ENCODE data around the gene LMAN1L. TPM values are rescaled to one million over a fixed set of nuclear protein-coding genes. Genes with fewer than 3 reads are reported as not detected.
A peak's percentile ranks its signal among the peaks of the same experiment; 100 is the strongest.

The LMAN1L gene
- total RNA-seq, 1 experiment from 2014 or later: not detected

DNA sequence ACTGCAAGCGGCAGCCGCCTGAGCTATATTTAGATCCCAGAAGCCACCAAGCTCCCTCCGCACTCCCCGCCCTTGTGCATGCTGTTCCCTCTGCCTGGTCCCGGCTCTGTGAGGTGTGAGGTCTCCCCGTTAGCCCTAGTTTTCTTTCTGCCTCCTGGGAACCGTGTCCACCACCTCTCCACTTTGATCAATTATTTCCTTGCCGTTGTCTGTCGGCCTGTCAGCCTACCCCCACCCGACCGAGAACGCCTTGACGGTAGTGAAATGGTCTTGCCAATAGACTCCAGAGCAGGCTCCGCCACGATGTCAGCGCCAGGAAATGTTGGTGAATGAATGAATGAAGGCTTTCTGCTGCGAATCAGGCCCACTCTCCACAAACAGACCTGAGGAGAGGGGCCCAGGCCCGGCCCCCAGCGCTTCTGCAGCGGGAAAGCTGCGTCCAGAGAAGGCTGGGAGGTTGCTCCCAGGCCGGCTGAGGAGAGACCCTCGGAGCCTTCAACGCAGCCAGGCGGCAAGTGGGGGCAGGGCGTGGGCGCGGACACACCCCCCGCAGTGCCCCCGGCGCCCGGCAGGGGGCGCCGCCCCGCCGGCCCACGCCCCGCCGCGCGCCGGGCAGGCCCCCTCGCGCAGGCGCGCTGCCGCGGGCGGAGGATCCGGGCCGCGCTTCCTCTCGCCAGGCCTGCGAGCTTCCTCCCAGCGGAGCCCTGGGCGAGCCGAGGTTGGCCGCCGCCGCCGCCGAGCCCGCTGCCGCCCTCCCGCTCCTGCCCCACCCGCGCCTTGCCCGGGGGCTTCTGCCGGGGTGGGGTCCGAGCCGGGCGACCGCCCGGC, 31.0 kb upstream of the LMAN1L start, which contains the start of gene CSK:
CSK (plus strand) TSS at position 650 of the 828 bp plus-strand sequence. CDS start 16,218 bp downstream, outside the sequence.
- Mint-ChIP-seq H3K4me3 (peak within 1 kb of the TSS; percentile 83), H3K27ac (no peak within 1 kb of the TSS), H3K27me3 (ENCODE audit: low read depth) (peaks cover 26% of the 10 kb centered on the region), H3K9me3 (no peaks in the 10 kb centered on the region), H3K4me1 (peaks cover 50% of the 10 kb centered on the region), H3K36me3 (no peaks in the 10 kb centered on the region)
- CTCF ChIA-PET: interaction anchor here (0.6 to 14.8 kb wide), 22 partner anchors 8 to 241 kb away, joined by 3 to 360 read pairs (median 3); partner anchors contain the start of genes ARID3B, CYP1A1 and SCAMP5
- ATAC-seq (peak; percentile 66), DNase-seq (ENCODE audit: low spot score) (peak; percentile 58)
- POLR2A ChIA-PET: interaction anchor here (1.7 kb wide), 1 partner anchor 21 kb away, joined by 5 read pairs; no protein-coding TSS in a partner anchor
- no peak for TF ChIP-seq MXD4 (CRISPR knock-in tag; IDR thresholded peaks at IDR 0.05; ENCODE audit: borderline replicate concordance)
- TF ChIP-seq CTCF (IDR thresholded peaks at IDR 0.05): peak; percentile 49; the same call in 1 of the 2 replicates
- 0 out of 2 replicates have a peak, but pooled peaks have one; percentile 19 for TF ChIP-seq ETV6 (CRISPR knock-in tag; IDR thresholded peaks at IDR 0.05)
- 0 out of 2 replicates have a peak, but pooled peaks have one; percentile 17 for TF ChIP-seq MAX (CRISPR knock-in tag; IDR thresholded peaks at IDR 0.05)

DNA sequence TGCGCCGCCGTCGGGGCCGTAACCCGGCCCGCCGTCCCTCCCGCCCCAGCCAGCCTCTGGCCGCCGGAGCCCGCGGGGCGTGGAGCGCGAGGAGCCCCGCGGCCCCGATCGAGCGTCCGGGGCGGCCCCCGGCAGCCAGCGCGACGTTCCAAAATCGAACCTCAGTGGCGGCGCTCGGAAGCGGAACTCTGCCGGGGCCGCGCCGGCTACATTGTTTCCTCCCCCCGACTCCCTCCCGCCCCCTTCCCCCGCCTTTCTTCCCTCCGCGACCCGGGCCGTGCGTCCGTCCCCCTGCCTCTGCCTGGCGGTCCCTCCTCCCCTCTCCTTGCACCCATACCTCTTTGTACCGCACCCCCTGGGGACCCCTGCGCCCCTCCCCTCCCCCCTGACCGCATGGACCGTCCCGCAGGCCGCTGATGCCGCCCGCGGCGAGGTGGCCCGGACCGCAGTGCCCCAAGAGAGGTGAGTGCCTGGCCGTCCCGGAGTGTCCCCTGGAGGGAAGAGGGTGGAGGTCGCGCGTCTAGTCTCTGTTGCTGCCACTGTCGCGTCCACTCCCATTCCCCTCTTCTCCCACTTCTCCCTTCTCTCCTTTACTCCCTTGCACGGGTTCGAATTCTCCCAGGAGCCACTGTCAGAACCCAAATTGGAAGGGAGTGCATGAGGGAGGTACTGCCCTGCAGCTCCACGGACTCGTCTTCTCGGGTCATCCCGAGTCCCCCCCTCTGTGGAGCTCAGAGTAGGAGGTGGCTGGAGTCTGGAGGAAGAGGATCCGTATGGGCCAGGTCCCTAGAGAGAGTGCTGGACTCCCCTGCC, 30.2 kb upstream of the LMAN1L start:
- CTCF ChIA-PET: interaction anchor here (0.6 to 14.8 kb wide), 20 partner anchors 8 to 169 kb away, joined by 3 to 360 read pairs (median 4); partner anchors contain the start of genes CPLX3, CYP1A1, FAM219B and ULK3
- H3K27ac Mint-ChIP-seq: no peak overlapping the region
- DNase-seq (ENCODE audit: low spot score): no peak
- no peak for TF ChIP-seq SMAD4 (CRISPR knock-in tag; IDR thresholded peaks at IDR 0.05)
- TF ChIP-seq JAZF1 (CRISPR knock-in tag; IDR thresholded peaks at IDR 0.05): no peak
- TF ChIP-seq SP1 (CRISPR knock-in tag; conservative IDR thresholded peaks at IDR 0.05): no peak
- TF ChIP-seq E2F1 (CRISPR knock-in tag; IDR thresholded peaks at IDR 0.05): no peak
- no peak for TF ChIP-seq E2F4 (CRISPR knock-in tag; IDR thresholded peaks at IDR 0.05; ENCODE audit: borderline replicate concordance, low read depth)
- TF ChIP-seq TEAD1 (CRISPR knock-in tag; IDR thresholded peaks at IDR 0.05): no peak
- TF ChIP-seq MLX (CRISPR knock-in tag; IDR thresholded peaks at IDR 0.05): no peak
- TF ChIP-seq MYBL2 (CRISPR knock-in tag; IDR thresholded peaks at IDR 0.05): no peak
- TF ChIP-seq ZBTB21 (CRISPR knock-in tag; IDR thresholded peaks at IDR 0.05; ENCODE audit: borderline replicate concordance): no peak
- TF ChIP-seq, protein P1, sequence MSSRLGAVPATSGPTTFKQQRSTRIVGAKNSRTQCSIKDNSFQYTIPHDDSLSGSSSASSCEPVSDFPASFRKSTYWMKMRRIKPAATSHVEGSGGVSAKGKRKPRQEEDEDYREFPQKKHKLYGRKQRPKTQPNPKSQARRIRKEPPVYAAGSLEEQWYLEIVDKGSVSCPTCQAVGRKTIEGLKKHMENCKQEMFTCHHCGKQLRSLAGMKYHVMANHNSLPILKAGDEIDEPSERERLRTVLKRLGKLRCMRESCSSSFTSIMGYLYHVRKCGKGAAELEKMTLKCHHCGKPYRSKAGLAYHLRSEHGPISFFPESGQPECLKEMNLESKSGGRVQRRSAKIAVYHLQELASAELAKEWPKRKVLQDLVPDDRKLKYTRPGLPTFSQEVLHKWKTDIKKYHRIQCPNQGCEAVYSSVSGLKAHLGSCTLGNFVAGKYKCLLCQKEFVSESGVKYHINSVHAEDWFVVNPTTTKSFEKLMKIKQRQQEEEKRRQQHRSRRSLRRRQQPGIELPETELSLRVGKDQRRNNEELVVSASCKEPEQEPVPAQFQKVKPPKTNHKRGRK (CRISPR knock-in tag; IDR thresholded peaks at IDR 0.05; ENCODE audit: borderline replicate concordance): no peak
- TF ChIP-seq, protein P2, sequence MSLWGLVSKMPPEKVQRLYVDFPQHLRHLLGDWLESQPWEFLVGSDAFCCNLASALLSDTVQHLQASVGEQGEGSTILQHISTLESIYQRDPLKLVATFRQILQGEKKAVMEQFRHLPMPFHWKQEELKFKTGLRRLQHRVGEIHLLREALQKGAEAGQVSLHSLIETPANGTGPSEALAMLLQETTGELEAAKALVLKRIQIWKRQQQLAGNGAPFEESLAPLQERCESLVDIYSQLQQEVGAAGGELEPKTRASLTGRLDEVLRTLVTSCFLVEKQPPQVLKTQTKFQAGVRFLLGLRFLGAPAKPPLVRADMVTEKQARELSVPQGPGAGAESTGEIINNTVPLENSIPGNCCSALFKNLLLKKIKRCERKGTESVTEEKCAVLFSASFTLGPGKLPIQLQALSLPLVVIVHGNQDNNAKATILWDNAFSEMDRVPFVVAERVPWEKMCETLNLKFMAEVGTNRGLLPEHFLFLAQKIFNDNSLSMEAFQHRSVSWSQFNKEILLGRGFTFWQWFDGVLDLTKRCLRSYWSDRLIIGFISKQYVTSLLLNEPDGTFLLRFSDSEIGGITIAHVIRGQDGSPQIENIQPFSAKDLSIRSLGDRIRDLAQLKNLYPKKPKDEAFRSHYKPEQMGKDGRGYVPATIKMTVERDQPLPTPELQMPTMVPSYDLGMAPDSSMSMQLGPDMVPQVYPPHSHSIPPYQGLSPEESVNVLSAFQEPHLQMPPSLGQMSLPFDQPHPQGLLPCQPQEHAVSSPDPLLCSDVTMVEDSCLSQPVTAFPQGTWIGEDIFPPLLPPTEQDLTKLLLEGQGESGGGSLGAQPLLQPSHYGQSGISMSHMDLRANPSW (CRISPR knock-in tag; conservative IDR thresholded peaks at IDR 0.05; ENCODE audit: low read depth): no peak
- no peak for TF ChIP-seq FOXP4 (CRISPR knock-in tag; IDR thresholded peaks at IDR 0.05)
- TF ChIP-seq NFYB (CRISPR knock-in tag; conservative IDR thresholded peaks at IDR 0.05; ENCODE audit: low read depth): no peak
- no peak for TF ChIP-seq GRHL2 (CRISPR knock-in tag; IDR thresholded peaks at IDR 0.05; ENCODE audit: insufficient replicate concordance, severe bottlenecking)

More for the DNA sequence above, 30.2 kb upstream of the LMAN1L start:
- Mint-ChIP-seq H3K4me1 (peaks cover 44% of the 10 kb centered on the region), H3K36me3 (no peaks in the 10 kb centered on the region), H3K9me3 (no peaks in the 10 kb centered on the region), H3K4me3 (peak overlapping the region; percentile 82), H3K27me3 (ENCODE audit: low read depth) (peaks cover 26% of the 10 kb centered on the region)
- peak; percentile 7 for ATAC-seq
- POLR2A ChIA-PET: interaction anchor here (0.5 to 1.7 kb wide), 4 partner anchors 9 to 103 kb away, joined by 4 to 7 read pairs (median 5); no protein-coding TSS in a partner anchor
